ENCODE results near the gene UVRAG.

Gene UVRAG

DNA sequence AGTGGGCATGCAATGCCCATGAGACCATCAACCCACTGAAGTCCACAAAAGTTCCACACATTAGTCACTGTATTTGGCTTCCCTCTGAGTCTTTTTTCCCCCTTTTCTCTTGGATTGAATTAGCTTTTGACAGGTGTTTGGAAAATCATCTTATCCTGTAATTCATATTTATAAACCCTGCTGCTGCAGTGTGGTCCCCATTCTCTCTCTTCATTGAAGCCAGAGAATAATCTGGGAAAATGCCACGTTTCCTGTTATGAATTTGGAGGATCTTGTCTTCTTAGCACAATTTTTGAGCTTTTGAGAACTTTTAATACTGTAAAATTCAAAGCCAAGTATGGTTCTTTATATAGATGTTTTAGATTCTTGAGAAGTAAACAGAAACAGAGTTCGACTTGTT is 84.8 kb downstream of the UVRAG start:
- Histone ChIP-seq H3K4me2 (ENCODE audit: low read depth, low read length, poor library complexity, severe bottlenecking) (no peak overlapping the region), H2AFZ (ENCODE audit: low read depth, low read length, severe bottlenecking) (no peak overlapping the region), H3K9me3 (ENCODE audit: insufficient read depth, low read length) (no peaks in the 10 kb centered on the region), H3K9ac (ENCODE audit: low read length) (no peak overlapping the region), H3F3A (ENCODE audit: insufficient read depth) (peaks cover 21% of the 10 kb centered on the region), H3K79me2 (ENCODE audit: insufficient read depth, low read length) (peaks cover 43% of the 10 kb centered on the region), H3K27ac (ENCODE audit: low read depth, low read length) (no peak overlapping the region), H3K9me2 (replicated peaks; ENCODE audit: insufficient read depth, low read length) (no peaks in the 10 kb centered on the region), H3K36me3 (ENCODE audit: low read length) (no peaks in the 10 kb centered on the region), H3K4me3 (ENCODE audit: insufficient read depth, low read length, poor library complexity, severe bottlenecking) (no peak overlapping the region), H4K20me1 (ENCODE audit: low read depth, low read length) (0 out of 2 replicates have a peak, but pooled peaks cover 3% of the 10 kb centered on the region), H3K27me3 (ENCODE audit: low read length) (no peaks in the 10 kb centered on the region)
- TF ChIP-seq EZH2phosphoT487 (conservative IDR thresholded peaks at IDR 0.05; ENCODE audit: low read length) = no peak
- TF ChIP-seq, protein P1, sequence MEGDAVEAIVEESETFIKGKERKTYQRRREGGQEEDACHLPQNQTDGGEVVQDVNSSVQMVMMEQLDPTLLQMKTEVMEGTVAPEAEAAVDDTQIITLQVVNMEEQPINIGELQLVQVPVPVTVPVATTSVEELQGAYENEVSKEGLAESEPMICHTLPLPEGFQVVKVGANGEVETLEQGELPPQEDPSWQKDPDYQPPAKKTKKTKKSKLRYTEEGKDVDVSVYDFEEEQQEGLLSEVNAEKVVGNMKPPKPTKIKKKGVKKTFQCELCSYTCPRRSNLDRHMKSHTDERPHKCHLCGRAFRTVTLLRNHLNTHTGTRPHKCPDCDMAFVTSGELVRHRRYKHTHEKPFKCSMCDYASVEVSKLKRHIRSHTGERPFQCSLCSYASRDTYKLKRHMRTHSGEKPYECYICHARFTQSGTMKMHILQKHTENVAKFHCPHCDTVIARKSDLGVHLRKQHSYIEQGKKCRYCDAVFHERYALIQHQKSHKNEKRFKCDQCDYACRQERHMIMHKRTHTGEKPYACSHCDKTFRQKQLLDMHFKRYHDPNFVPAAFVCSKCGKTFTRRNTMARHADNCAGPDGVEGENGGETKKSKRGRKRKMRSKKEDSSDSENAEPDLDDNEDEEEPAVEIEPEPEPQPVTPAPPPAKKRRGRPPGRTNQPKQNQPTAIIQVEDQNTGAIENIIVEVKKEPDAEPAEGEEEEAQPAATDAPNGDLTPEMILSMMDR (IDR thresholded peaks at IDR 0.05; ENCODE audit: insufficient read depth, low read length, poor library complexity, severe bottlenecking) = no peak

DNA sequence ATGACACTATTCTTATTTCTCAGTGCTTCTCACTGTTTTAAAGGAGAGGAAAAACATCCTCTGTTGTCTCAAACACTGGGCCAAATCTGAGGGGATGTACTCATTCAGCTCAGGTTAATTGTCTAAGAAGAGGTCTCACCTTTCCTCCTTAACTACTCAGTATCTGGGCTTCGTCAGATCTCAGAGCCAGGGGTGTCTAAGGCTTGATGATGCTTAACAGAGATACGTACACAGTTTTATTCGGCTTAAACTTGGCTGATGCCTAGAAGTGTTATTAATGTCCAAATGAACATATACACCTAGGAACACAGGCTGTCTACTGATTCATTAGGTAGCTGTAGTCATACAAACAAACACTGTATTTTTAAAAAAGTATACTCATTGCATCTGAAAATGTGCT is 85.8 kb downstream of the UVRAG start:
- Histone ChIP-seq H3K4me3 (ENCODE audit: insufficient read depth, low read length, poor library complexity, severe bottlenecking) (no peak overlapping the region), H3K9me2 (replicated peaks; ENCODE audit: insufficient read depth, low read length) (no peaks in the 10 kb centered on the region), H3K36me3 (ENCODE audit: low read length) (no peaks in the 10 kb centered on the region), H3K27me3 (ENCODE audit: low read length) (no peaks in the 10 kb centered on the region), H2AFZ (ENCODE audit: low read depth, low read length, severe bottlenecking) (no peak overlapping the region), H3K4me2 (ENCODE audit: low read depth, low read length, poor library complexity, severe bottlenecking) (no peak overlapping the region), H3K79me2 (ENCODE audit: insufficient read depth, low read length) (peaks cover 54% of the 10 kb centered on the region), H3F3A (ENCODE audit: insufficient read depth) (peaks cover 12% of the 10 kb centered on the region), H3K27ac (ENCODE audit: low read depth, low read length) (no peak overlapping the region), H3K9ac (ENCODE audit: low read length) (no peak overlapping the region), H3K9me3 (ENCODE audit: insufficient read depth, low read length) (no peaks in the 10 kb centered on the region), H4K20me1 (ENCODE audit: low read depth, low read length) (0 out of 2 replicates have a peak, but pooled peaks cover 3% of the 10 kb centered on the region)
- no peak for TF ChIP-seq EZH2phosphoT487 (conservative IDR thresholded peaks at IDR 0.05; ENCODE audit: low read length)
- TF ChIP-seq, protein P1 (IDR thresholded peaks at IDR 0.05; ENCODE audit: insufficient read depth, low read length, poor library complexity, severe bottlenecking) = no peak

DNA sequence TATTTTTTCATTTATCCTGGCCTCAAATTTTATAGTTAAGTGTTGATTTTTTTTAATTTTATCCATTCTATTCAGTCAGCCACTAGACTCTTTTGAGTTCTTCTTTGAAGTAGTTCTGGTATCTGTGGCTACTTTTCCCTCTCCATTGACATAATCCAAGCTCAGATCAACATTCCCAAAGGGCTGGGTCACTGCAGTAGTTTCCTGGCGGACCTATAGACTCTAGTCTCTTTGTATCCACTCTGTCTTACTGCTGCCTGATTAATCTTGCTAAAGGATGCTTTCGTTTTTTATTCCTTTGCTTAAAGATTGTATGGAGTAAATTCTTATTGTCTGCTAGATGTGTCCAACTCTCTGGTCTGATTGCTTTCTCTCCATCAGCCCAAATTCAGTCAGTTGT is 87.6 kb downstream of the UVRAG start:
- Histone ChIP-seq H4K20me1 (ENCODE audit: low read depth, low read length) (no peaks in the 10 kb centered on the region), H3K4me2 (ENCODE audit: low read depth, low read length, poor library complexity, severe bottlenecking) (no peak overlapping the region), H3K9me2 (replicated peaks; ENCODE audit: insufficient read depth, low read length) (no peaks in the 10 kb centered on the region), H2AFZ (ENCODE audit: low read depth, low read length, severe bottlenecking) (no peak overlapping the region), H3K9ac (ENCODE audit: low read length) (no peak overlapping the region), H3K36me3 (ENCODE audit: low read length) (no peaks in the 10 kb centered on the region), H3K4me3 (ENCODE audit: insufficient read depth, low read length, poor library complexity, severe bottlenecking) (no peak overlapping the region), H3K9me3 (ENCODE audit: insufficient read depth, low read length) (no peaks in the 10 kb centered on the region), H3K79me2 (ENCODE audit: insufficient read depth, low read length) (peaks cover 67% of the 10 kb centered on the region), H3F3A (ENCODE audit: insufficient read depth) (no peaks in the 10 kb centered on the region), H3K27ac (ENCODE audit: low read depth, low read length) (no peak overlapping the region), H3K27me3 (ENCODE audit: low read length) (no peaks in the 10 kb centered on the region)
- TF ChIP-seq, protein P1 (IDR thresholded peaks at IDR 0.05; ENCODE audit: insufficient read depth, low read length, poor library complexity, severe bottlenecking) = no peak
- TF ChIP-seq EZH2phosphoT487 (conservative IDR thresholded peaks at IDR 0.05; ENCODE audit: low read length) = no peak
